ENCODE results near the gene CLN5.

DNA sequence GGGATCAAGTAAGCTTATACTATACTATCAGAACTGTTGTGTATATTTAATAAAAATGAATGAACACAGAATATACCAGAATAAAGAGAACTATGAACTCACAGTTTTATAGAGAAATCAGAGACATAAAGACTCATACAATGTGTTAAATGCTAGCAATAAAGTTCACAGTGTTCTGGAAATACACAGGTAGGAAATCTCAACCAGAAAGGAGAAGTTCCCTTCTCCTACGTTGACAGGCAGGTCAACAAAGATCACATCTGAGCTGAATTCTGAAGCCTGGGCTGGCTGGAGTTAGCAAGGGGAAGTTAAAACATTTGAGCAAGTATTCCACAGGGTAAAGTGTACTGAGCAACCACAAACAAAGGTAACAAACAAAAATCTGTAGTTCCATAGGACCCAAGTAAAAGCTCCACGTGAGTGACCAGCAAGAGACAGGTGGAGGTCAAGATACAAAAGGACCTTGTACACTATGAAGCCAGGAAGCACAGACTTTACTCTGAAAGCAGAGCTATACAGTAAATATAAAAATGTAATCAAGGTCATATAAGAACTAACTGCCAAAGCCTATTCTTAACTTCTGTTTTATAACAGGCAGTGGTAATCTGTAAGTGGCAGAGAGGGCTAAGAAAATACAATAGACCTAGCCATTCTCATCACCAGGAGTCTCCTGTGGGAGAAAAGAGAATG, 22.1 kb downstream of the CLN5 start:
- TF ChIP-seq, protein P1, sequence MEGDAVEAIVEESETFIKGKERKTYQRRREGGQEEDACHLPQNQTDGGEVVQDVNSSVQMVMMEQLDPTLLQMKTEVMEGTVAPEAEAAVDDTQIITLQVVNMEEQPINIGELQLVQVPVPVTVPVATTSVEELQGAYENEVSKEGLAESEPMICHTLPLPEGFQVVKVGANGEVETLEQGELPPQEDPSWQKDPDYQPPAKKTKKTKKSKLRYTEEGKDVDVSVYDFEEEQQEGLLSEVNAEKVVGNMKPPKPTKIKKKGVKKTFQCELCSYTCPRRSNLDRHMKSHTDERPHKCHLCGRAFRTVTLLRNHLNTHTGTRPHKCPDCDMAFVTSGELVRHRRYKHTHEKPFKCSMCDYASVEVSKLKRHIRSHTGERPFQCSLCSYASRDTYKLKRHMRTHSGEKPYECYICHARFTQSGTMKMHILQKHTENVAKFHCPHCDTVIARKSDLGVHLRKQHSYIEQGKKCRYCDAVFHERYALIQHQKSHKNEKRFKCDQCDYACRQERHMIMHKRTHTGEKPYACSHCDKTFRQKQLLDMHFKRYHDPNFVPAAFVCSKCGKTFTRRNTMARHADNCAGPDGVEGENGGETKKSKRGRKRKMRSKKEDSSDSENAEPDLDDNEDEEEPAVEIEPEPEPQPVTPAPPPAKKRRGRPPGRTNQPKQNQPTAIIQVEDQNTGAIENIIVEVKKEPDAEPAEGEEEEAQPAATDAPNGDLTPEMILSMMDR (IDR thresholded peaks at IDR 0.05; ENCODE audit: extremely low read depth in 1 of 2, insufficient read depth in 1 of 2, low read depth in 1 of 2, low read length in 2 of 2): no peak
- TF ChIP-seq, protein P2, sequence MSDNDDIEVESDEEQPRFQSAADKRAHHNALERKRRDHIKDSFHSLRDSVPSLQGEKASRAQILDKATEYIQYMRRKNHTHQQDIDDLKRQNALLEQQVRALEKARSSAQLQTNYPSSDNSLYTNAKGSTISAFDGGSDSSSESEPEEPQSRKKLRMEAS (IDR thresholded peaks at IDR 0.05; ENCODE audit: insufficient read depth, insufficient read length): no peak
